Spleen (tissue), 11 donors: Measurements from ENCODE around the gene PLA2G4E. TPM values are rescaled to one million over a fixed set of nuclear protein-coding genes. Genes with fewer than 3 reads are reported as not detected.

ENCODE experiments used
- DNase-seq: peaks from one replicate; pipeline ENCODE4 v3.0.0-alpha.2; 2020
- H3K27ac ChIP-seq, 8 donors: fragments of 200-600 bp; sonication (generic) in 7 of 8; 1 replicate in 4 of 8; 2 replicates in 4 of 8; pipeline versions ENCODE4 v1.5.0 to v1.8.0; 2016 to 2021; ENCODE audit warnings: inconsistent platforms in 4 of 8, mild to moderate bottlenecking in 4 of 8, moderate library complexity in 1 of 8
- H3K27me3 ChIP-seq, 7 donors: fragments of 200-600 bp; sonication (generic) in 6 of 7; replicated peaks in 1 of 7; 1 replicate in 4 of 7; 2 replicates in 3 of 7; pipeline versions ENCODE4 v1.5.0 to v1.8.0; 2016 to 2021; ENCODE audit warnings: inconsistent platforms in 3 of 7, mild to moderate bottlenecking in 1 of 7
- H3K36me3 ChIP-seq, 6 donors: fragments of 200-600 bp; sonication (generic) in 5 of 6; 1 replicate in 4 of 6; 2 replicates in 2 of 6; pipeline versions ENCODE4 v1.5.0 to v1.8.0; 2016 to 2021; ENCODE audit warnings: inconsistent platforms in 2 of 6
- H3K4me1 ChIP-seq, 6 donors: fragments of 200-600 bp; sonication (generic) in 5 of 6; 1 replicate in 3 of 6; 2 replicates in 3 of 6; pipeline versions ENCODE4 v1.5.0 to v1.8.0; 2016 to 2021; ENCODE audit warnings: inconsistent platforms in 3 of 6
- H3K4me3 ChIP-seq, 8 donors: fragments of 200-600 bp; sonication (generic) in 7 of 8; 1 replicate in 4 of 8; 2 replicates in 4 of 8; pipeline versions ENCODE4 v1.5.0 to v1.8.0; 2016 to 2021; ENCODE audit warnings: inconsistent platforms in 4 of 8, mild to moderate bottlenecking in 4 of 8, moderate library complexity in 2 of 8
- H3K9me3 ChIP-seq, 8 donors: fragments of 200-600 bp; sonication (generic) in 7 of 8; 1 replicate in 4 of 8; 2 replicates in 4 of 8; pipeline versions ENCODE4 v1.5.0 to v1.8.0; 2016 to 2021; ENCODE audit warnings: inconsistent platforms in 4 of 8
- CTCF ChIP-seq, 11 experiments: fragments of 200-600 bp in 7 of 11; fragments of 450-650 bp in 4 of 11; sonication (generic) in 4 of 11; IDR thresholded peaks in 8 of 11; conservative IDR thresholded peaks in 3 of 11; 1 replicate in 7 of 11; 2 replicates in 4 of 11; pipeline versions ENCODE4 v1.4.0 to v1.8.0; 2016 to 2021; ENCODE audit warnings: antibody characterized with exemption in 11 of 11, inconsistent platforms in 4 of 11, mild to moderate bottlenecking in 1 of 11
- POLR2A ChIP-seq, 3 donors: fragments of 450-650 bp; IDR thresholded peaks; one replicate each; pipeline ENCODE4 v1.5.1; 2017; ENCODE audit warnings: antibody characterized with exemption in 3 of 3, mild to moderate bottlenecking in 1 of 3
- POLR2AphosphoS5 ChIP-seq, 3 donors: sonication (generic); formaldehyde crosslinking; IDR thresholded peaks; one replicate each; pipeline ENCODE4 v1.5.1; 2017; ENCODE audit warnings: antibody characterized with exemption in 3 of 3
- WGBS, 5 donors: extraction: QIAGEN DNeasy Blood & Tissue Kit in 3 of 5; methylation state at CpG; one replicate each; pipeline versions ENCODE4 v1.1.5 to v1.1.7; 2013 to 2018; 5-methylcytosine and 5-hydroxymethylcytosine counted together
- intact Hi-C: fragments of 100-400 bp; cut with DNase I; formaldehyde crosslinking; loops from one replicate; pipeline ENCODE4 v1.15.0; 2023; ENCODE audit warnings: low total_unique reads
- polyA plus RNA-seq, 3 donors: library from polyadenylated mRNA; stranded (reverse); fragments of 200-250 nt; gene quantifications; one replicate each; pipeline ENCODE4 v1.2.1, GENCODE V29; 2013
- total RNA-seq, 7 donors: library from RNA; depleted of rRNA in 3 of 7; stranded (reverse); fragments of >200 nt in 3 of 7; fragmentation: NEBNext Ultra II Directional in 4 of 7; extraction: Animal tissue kit (Norgen Biotek cat#: 25700) in 4 of 7; gene quantifications; one replicate each; pipeline versions ENCODE4 v1.1.0 to v1.2.1, GENCODE V29; 2016 to 2021
- donor health status: healthy with polysubstance abuse.
- donor health status: DM: no; HTN: no; CAD: no; lungs with moderate emphysema.
- donor health status: DM: no; HTN: no; CAD: no.
- donor health status: Bipolar disorder and iron deficiency.
- donor health status: healthy.
- donor health status: DM: no; HTN: no; CAD: no.
- donor health status: DM: yes; HTN: yes; CAD: no.

PLA2G4E gene
- total and polyA plus RNA-seq, 10 donors = not detected

GRCh38 chr15:41932101-41932500 lies 88.7 kb downstream of the PLA2G4E start:
- TF ChIP-seq POLR2AphosphoS5 (IDR thresholded peaks at IDR 0.05) (no peak), CTCF (IDR thresholded peaks at IDR 0.05 in 8 of 11, conservative IDR thresholded peaks at IDR 0.05 in 3 of 11) (no peak), POLR2A (IDR thresholded peaks at IDR 0.05) (no peak)
- peaks cover 40 to 98% (median 83%) of the 10 kb centered on the region in 6 donors for H3K4me1 ChIP-seq
- DNase-seq = no peak
- no peak overlapping the region for H3K4me3 ChIP-seq
- intact Hi-C loops = no loop called here
- no peaks in the 10 kb centered on the region for H3K27me3 ChIP-seq
- WGBS, 5 donors = 95 to 99% (median 97%) methylated on average over 9 of the region's 9 CpGs
- no peak overlapping the region for H3K27ac ChIP-seq
- H3K36me3 ChIP-seq = peaks cover 0 to 9% (median 0%) of the 10 kb centered on the region in 6 donors
- H3K9me3 ChIP-seq = no peaks in the 10 kb centered on the region

Other genes starting within 250 kb of the PLA2G4E start
- gene MAPKBP1, start 246.6 kb downstream of the PLA2G4E start, total RNA-seq = 10 to 100 TPM; 19.9 to 44.5 (median 37.4) TPM
- gene MAPKBP1, start 246.6 kb downstream of the PLA2G4E start, polyA plus RNA-seq = 10 to 100 TPM in 2 of 3 donors, 1 to 10 TPM in 1; 2.4 to 16.6 (median 12.5) TPM
- 10 to 100 TPM in 5 of 7 donors, 1 to 10 TPM in 2; 3.2 to 20.1 (median 13.0) TPM for gene JMJD7, start 192.9 kb downstream of the PLA2G4E start, total RNA-seq
- gene JMJD7, start 192.9 kb downstream of the PLA2G4E start, polyA plus RNA-seq = 10 to 100 TPM in 1 of 3 donors, 1 to 10 TPM in 2; 5.2 to 10.9 (median 8.6) TPM
- 10 to 100 TPM in 4 of 7 donors, 1 to 10 TPM in 3; 4.0 to 14.4 (median 10.2) TPM for gene PLA2G4B, start 182.2 kb downstream of the PLA2G4E start, total RNA-seq
- gene PLA2G4B, start 182.2 kb downstream of the PLA2G4E start, polyA plus RNA-seq = 10 to 100 TPM; 10.6 to 20.8 (median 18.5) TPM
- 1 to 10 TPM in 2 of 7 donors, under 1 TPM in 5; 0.19 to 1.2 (median 0.67) TPM for gene SPTBN5, start 127.0 kb downstream of the PLA2G4E start, total RNA-seq
- 1 to 10 TPM in 2 of 3 donors, under 1 TPM in 1; 0.41 to 2.0 (median 1.6) TPM for gene SPTBN5, start 127.0 kb downstream of the PLA2G4E start, polyA plus RNA-seq
- 10 to 100 TPM; 20.4 to 33.2 (median 22.1) TPM for gene EHD4, start 48.5 kb downstream of the PLA2G4E start, total RNA-seq
- gene EHD4, start 48.5 kb downstream of the PLA2G4E start, polyA plus RNA-seq = 1 to 10 TPM; 5.5 to 9.7 (median 7.7) TPM
- not detected for gene PLA2G4D, start 73.5 kb upstream of the PLA2G4E start, total RNA-seq
- not detected for gene PLA2G4D, start 73.5 kb upstream of the PLA2G4E start, polyA plus RNA-seq
- not detected for gene PLA2G4F, start 135.6 kb upstream of the PLA2G4E start, total RNA-seq
- gene PLA2G4F, start 135.6 kb upstream of the PLA2G4E start, polyA plus RNA-seq = under 1 TPM in 1 of 3 donors, not detected in 2; 0.03 TPM
- 100 to 1,000 TPM in 4 of 7 donors, 10 to 100 TPM in 3; 71.3 to 220 (median 105) TPM for gene VPS39, start 187.3 kb upstream of the PLA2G4E start, total RNA-seq
- gene VPS39, start 187.3 kb upstream of the PLA2G4E start, polyA plus RNA-seq = 10 to 100 TPM; 25.9 to 48.0 (median 47.6) TPM